Measurements from ENCODE around the gene PPFIA2.

Gene PPFIA2

GRCh38 chr12:81365284-81365683, 393.9 kb downstream of the PPFIA2 start:
- H3K9me3 ChIP-seq (ENCODE audit: insufficient read depth, low read depth, low read length): no peaks in the 10 kb centered on the region
- no peak for TF ChIP-seq CTCF (conservative IDR thresholded peaks at IDR 0.05; ENCODE audit: low read length)
- TF ChIP-seq EZH2phosphoT487 (IDR thresholded peaks at IDR 0.05; ENCODE audit: borderline replicate concordance): no peak
- no peak overlapping the region for H3K9ac ChIP-seq (ENCODE audit: low read depth, low read length, poor library complexity, severe bottlenecking)
- no peaks in the 10 kb centered on the region for H3K79me2 ChIP-seq (ENCODE audit: insufficient read depth, low read length)
- H4K20me1 ChIP-seq (ENCODE audit: insufficient read depth, low read length, poor library complexity, severe bottlenecking): no peaks in the 10 kb centered on the region
- H3K27me3 ChIP-seq (ENCODE audit: insufficient read depth, low read length, poor library complexity, severe bottlenecking): no peaks in the 10 kb centered on the region
- no peaks in the 10 kb centered on the region for H3K36me3 ChIP-seq (ENCODE audit: insufficient read depth, low read length)
- H3K9me2 ChIP-seq (replicated peaks; ENCODE audit: low read depth, low read length): no peaks in the 10 kb centered on the region
- no peak overlapping the region for H3K4me2 ChIP-seq (ENCODE audit: low read depth, low read length, poor library complexity, severe bottlenecking)
- no peak overlapping the region for H3K4me3 ChIP-seq (ENCODE audit: low read length, poor library complexity, severe bottlenecking)
- no peaks in the 10 kb centered on the region for H3F3A ChIP-seq (ENCODE audit: low read depth)
- H3K4me1 ChIP-seq (ENCODE audit: insufficient read depth, low read length, poor library complexity, severe bottlenecking): no peaks in the 10 kb centered on the region
- H2AFZ ChIP-seq (ENCODE audit: low read length): no peak overlapping the region

- Histone ChIP-seq H4K20me1 (ENCODE audit: insufficient read depth, low read length, poor library complexity, severe bottlenecking) (no peaks in the 10 kb centered on the region), H3K9ac (ENCODE audit: low read depth, low read length, poor library complexity, severe bottlenecking) (no peak overlapping the region)
- TF ChIP-seq CTCF (conservative IDR thresholded peaks at IDR 0.05; ENCODE audit: low read length): no peak
- TF ChIP-seq EZH2phosphoT487 (IDR thresholded peaks at IDR 0.05; ENCODE audit: borderline replicate concordance): no peak
Measured at GRCh38 chr12:81360916-81361315, 398.2 kb downstream of the PPFIA2 start.

GRCh38 chr12:81359736-81360135, 399.4 kb downstream of the PPFIA2 start:
- H3K4me1 ChIP-seq (ENCODE audit: insufficient read depth, low read length, poor library complexity, severe bottlenecking): no peaks in the 10 kb centered on the region
- H3K79me2 ChIP-seq (ENCODE audit: insufficient read depth, low read length): no peaks in the 10 kb centered on the region
- H2AFZ ChIP-seq (ENCODE audit: low read length): no peak overlapping the region
- no peaks in the 10 kb centered on the region for H4K20me1 ChIP-seq (ENCODE audit: insufficient read depth, low read length, poor library complexity, severe bottlenecking)
- H3K36me3 ChIP-seq (ENCODE audit: insufficient read depth, low read length): no peaks in the 10 kb centered on the region
- TF ChIP-seq CTCF (conservative IDR thresholded peaks at IDR 0.05; ENCODE audit: low read length) (no peak), EZH2phosphoT487 (IDR thresholded peaks at IDR 0.05; ENCODE audit: borderline replicate concordance) (no peak)
- no peaks in the 10 kb centered on the region for H3K9me2 ChIP-seq (replicated peaks; ENCODE audit: low read depth, low read length)
- H3K9me3 ChIP-seq (ENCODE audit: insufficient read depth, low read depth, low read length): no peaks in the 10 kb centered on the region
- no peaks in the 10 kb centered on the region for H3K27me3 ChIP-seq (ENCODE audit: insufficient read depth, low read length, poor library complexity, severe bottlenecking)
- no peak overlapping the region for H3K4me3 ChIP-seq (ENCODE audit: low read length, poor library complexity, severe bottlenecking)
- no peak overlapping the region for H3K9ac ChIP-seq (ENCODE audit: low read depth, low read length, poor library complexity, severe bottlenecking)
- no peaks in the 10 kb centered on the region for H3F3A ChIP-seq (ENCODE audit: low read depth)
- H3K4me2 ChIP-seq (ENCODE audit: low read depth, low read length, poor library complexity, severe bottlenecking): no peak overlapping the region

More at GRCh38 chr12:81360916-81361315, 398.2 kb downstream of the PPFIA2 start:
- no peak overlapping the region for H3K4me2 ChIP-seq (ENCODE audit: low read depth, low read length, poor library complexity, severe bottlenecking)
- no peaks in the 10 kb centered on the region for H3K27me3 ChIP-seq (ENCODE audit: insufficient read depth, low read length, poor library complexity, severe bottlenecking)
- H3K79me2 ChIP-seq (ENCODE audit: insufficient read depth, low read length): no peaks in the 10 kb centered on the region
- no peaks in the 10 kb centered on the region for H3K4me1 ChIP-seq (ENCODE audit: insufficient read depth, low read length, poor library complexity, severe bottlenecking)
- no peaks in the 10 kb centered on the region for H3K36me3 ChIP-seq (ENCODE audit: insufficient read depth, low read length)
- no peaks in the 10 kb centered on the region for H3F3A ChIP-seq (ENCODE audit: low read depth)
- no peaks in the 10 kb centered on the region for H3K9me2 ChIP-seq (replicated peaks; ENCODE audit: low read depth, low read length)
- H3K4me3 ChIP-seq (ENCODE audit: low read length, poor library complexity, severe bottlenecking): no peak overlapping the region
- no peaks in the 10 kb centered on the region for H3K9me3 ChIP-seq (ENCODE audit: insufficient read depth, low read depth, low read length)
- no peak overlapping the region for H2AFZ ChIP-seq (ENCODE audit: low read length)

Measured in Loucy (cell line).